ENCODE measurements around the gene GP1BB.
A peak's percentile ranks its signal among the peaks of the same experiment; 100 is the strongest.

GP1BB gene

GRCh38 chr22:19761725-19762567, 38.6 kb downstream of the GP1BB start:
- Histone ChIP-seq H3K4me1 (ENCODE audit: insufficient read depth, low read length) (peaks cover 7% of the 10 kb centered on the region), H3K9ac (ENCODE audit: low read depth, low read length) (peak overlapping the region; percentile 30; the same call in 1 of the 2 replicates), H3K36me3 (ENCODE audit: insufficient read depth, low read length) (no peaks in the 10 kb centered on the region), H3K9me3 (ENCODE audit: control insufficient read depth, insufficient read depth, low read length) (no peaks in the 10 kb centered on the region)

GRCh38 chr22:19762568-19763457, 39.5 kb downstream of the GP1BB start:
- Histone ChIP-seq H3K9ac (ENCODE audit: low read depth, low read length) (no peak overlapping the region), H3K36me3 (ENCODE audit: insufficient read depth, low read length) (no peaks in the 10 kb centered on the region), H3K4me1 (ENCODE audit: insufficient read depth, low read length) (peaks cover 8% of the 10 kb centered on the region), H3K9me3 (ENCODE audit: control insufficient read depth, insufficient read depth, low read length) (no peaks in the 10 kb centered on the region)

- no peaks in the 10 kb centered on the region for H3K9me3 ChIP-seq (ENCODE audit: control insufficient read depth, insufficient read depth, low read length)
Measured at GRCh38 chr22:19763458-19764298, 40.3 kb downstream of the GP1BB start.

GRCh38 chr22:19764299-19764593, 40.9 kb downstream of the GP1BB start:
- no peaks in the 10 kb centered on the region for H3K9me3 ChIP-seq (ENCODE audit: control insufficient read depth, insufficient read depth, low read length)
- no peaks in the 10 kb centered on the region for H3K36me3 ChIP-seq (ENCODE audit: insufficient read depth, low read length)
- no peak overlapping the region for H3K9ac ChIP-seq (ENCODE audit: low read depth, low read length)
- peaks cover 11% of the 10 kb centered on the region for H3K4me1 ChIP-seq (ENCODE audit: insufficient read depth, low read length)

More at GRCh38 chr22:19763458-19764298, 40.3 kb downstream of the GP1BB start:
- Histone ChIP-seq H3K9ac (ENCODE audit: low read depth, low read length) (no peak overlapping the region), H3K36me3 (ENCODE audit: insufficient read depth, low read length) (no peaks in the 10 kb centered on the region), H3K4me1 (ENCODE audit: insufficient read depth, low read length) (peaks cover 11% of the 10 kb centered on the region)

GRCh38 chr22:19764636-19765476, 41.5 kb downstream of the GP1BB start:
- Histone ChIP-seq H3K36me3 (ENCODE audit: insufficient read depth, low read length) (no peaks in the 10 kb centered on the region), H3K4me1 (ENCODE audit: insufficient read depth, low read length) (peaks cover 11% of the 10 kb centered on the region), H3K9me3 (ENCODE audit: control insufficient read depth, insufficient read depth, low read length) (no peaks in the 10 kb centered on the region), H3K9ac (ENCODE audit: low read depth, low read length) (peak overlapping the region; percentile 28; the same call in 1 of the 2 replicates)

GRCh38 chr22:19765477-19766239, 42.3 kb downstream of the GP1BB start:
- Histone ChIP-seq H3K4me1 (ENCODE audit: insufficient read depth, low read length) (peaks cover 11% of the 10 kb centered on the region), H3K9ac (ENCODE audit: low read depth, low read length) (peak overlapping the region; percentile 28; the same call in 1 of the 2 replicates), H3K9me3 (ENCODE audit: control insufficient read depth, insufficient read depth, low read length) (no peaks in the 10 kb centered on the region), H3K36me3 (ENCODE audit: insufficient read depth, low read length) (no peaks in the 10 kb centered on the region)

GRCh38 chr22:19766240-19766510, 42.8 kb downstream of the GP1BB start:
- Histone ChIP-seq H3K9me3 (ENCODE audit: control insufficient read depth, insufficient read depth, low read length) (no peaks in the 10 kb centered on the region), H3K4me1 (ENCODE audit: insufficient read depth, low read length) (peaks cover 11% of the 10 kb centered on the region), H3K36me3 (ENCODE audit: insufficient read depth, low read length) (no peaks in the 10 kb centered on the region), H3K9ac (ENCODE audit: low read depth, low read length) (peak overlapping the region; percentile 42; the same call in 1 of the 2 replicates)

- H3K9ac ChIP-seq (ENCODE audit: low read depth, low read length) = peak overlapping the region; percentile 42
- H3K4me1 ChIP-seq (ENCODE audit: insufficient read depth, low read length) = peaks cover 11% of the 10 kb centered on the region
- no peaks in the 10 kb centered on the region for H3K36me3 ChIP-seq (ENCODE audit: insufficient read depth, low read length)
- no peaks in the 10 kb centered on the region for H3K9me3 ChIP-seq (ENCODE audit: control insufficient read depth, insufficient read depth, low read length)
Measured at GRCh38 chr22:19766511-19767426, 43.4 kb downstream of the GP1BB start.

GRCh38 chr22:19767427-19768341, 44.3 kb downstream of the GP1BB start:
- Histone ChIP-seq H3K9ac (ENCODE audit: low read depth, low read length) (peak overlapping the region; percentile 42), H3K36me3 (ENCODE audit: insufficient read depth, low read length) (no peaks in the 10 kb centered on the region), H3K4me1 (ENCODE audit: insufficient read depth, low read length) (peaks cover 11% of the 10 kb centered on the region), H3K9me3 (ENCODE audit: control insufficient read depth, insufficient read depth, low read length) (no peaks in the 10 kb centered on the region)

- Histone ChIP-seq H3K9ac (ENCODE audit: low read depth, low read length) (no peak overlapping the region), H3K4me1 (ENCODE audit: insufficient read depth, low read length) (peaks cover 11% of the 10 kb centered on the region), H3K9me3 (ENCODE audit: control insufficient read depth, insufficient read depth, low read length) (no peaks in the 10 kb centered on the region), H3K36me3 (ENCODE audit: insufficient read depth, low read length) (no peaks in the 10 kb centered on the region)
Measured at GRCh38 chr22:19769393-19769715, 46.0 kb downstream of the GP1BB start.

- Histone ChIP-seq H3K9me3 (ENCODE audit: control insufficient read depth, insufficient read depth, low read length) (no peaks in the 10 kb centered on the region), H3K9ac (ENCODE audit: low read depth, low read length) (no peak overlapping the region), H3K36me3 (ENCODE audit: insufficient read depth, low read length) (no peaks in the 10 kb centered on the region), H3K4me1 (ENCODE audit: insufficient read depth, low read length) (0 out of 2 replicates have a peak, but pooled peaks cover 4% of the 10 kb centered on the region)
Measured at GRCh38 chr22:19770349-19771220, 47.2 kb downstream of the GP1BB start.
